ENCODE data around the gene STAB2.
"Not testable (repeated sequence)": the region's sequence is repeated elsewhere in the genome, so short reads cannot be mapped to it uniquely, and the experiment has no call there.

Gene STAB2

GRCh38 chr12:103589517-103589916, 2.4 kb downstream of the STAB2 start:
- DNase-seq: no peak

GRCh38 chr12:103590271-103590670, 3.2 kb downstream of the STAB2 start:
- DNase-seq: no peak

GRCh38 chr12:103596981-103597380, 9.9 kb downstream of the STAB2 start:
- no peak for DNase-seq

- no peak for DNase-seq
These were observed 12.2 kb downstream of the STAB2 start for GRCh38 chr12:103599274-103599673.

GRCh38 chr12:103600967-103601728, 14.1 kb downstream of the STAB2 start:
- no peak for DNase-seq

GRCh38 chr12:103620395-103620794, 33.3 kb downstream of the STAB2 start:
- no peak for DNase-seq

GRCh38 chr12:103623716-103624115, 36.6 kb downstream of the STAB2 start:
- DNase-seq: no peak

GRCh38 chr12:103626498-103626897, 39.4 kb downstream of the STAB2 start:
- DNase-seq: no peak

- DNase-seq: no peak
These were observed 40.2 kb downstream of the STAB2 start for GRCh38 chr12:103627189-103627855.

- peak; percentile 89 for DNase-seq
These were observed 45.6 kb downstream of the STAB2 start for GRCh38 chr12:103632554-103633216.

GRCh38 chr12:103634732-103635131, 47.7 kb downstream of the STAB2 start:
- no peak for DNase-seq

GRCh38 chr12:103635419-103635818, 48.3 kb downstream of the STAB2 start:
- no peak for DNase-seq

GRCh38 chr12:103637021-103637420, 49.9 kb downstream of the STAB2 start:
- no peak for DNase-seq

GRCh38 chr12:103637429-103637828, 50.4 kb downstream of the STAB2 start:
- DNase-seq: no peak

GRCh38 chr12:103639983-103640382, 52.9 kb downstream of the STAB2 start:
- no peak for DNase-seq

GRCh38 chr12:103640410-103640809, 53.3 kb downstream of the STAB2 start:
- DNase-seq: no peak

GRCh38 chr12:103640831-103641230, 53.8 kb downstream of the STAB2 start:
- DNase-seq: no peak

- no peak for DNase-seq
These were observed 55.3 kb downstream of the STAB2 start for GRCh38 chr12:103642240-103642864.

- DNase-seq: no peak
These were observed 58.1 kb downstream of the STAB2 start for GRCh38 chr12:103645202-103645601.

- DNase-seq: no peak
These were observed 60.2 kb downstream of the STAB2 start for GRCh38 chr12:103647267-103647666.

GRCh38 chr12:103652808-103653207, 65.7 kb downstream of the STAB2 start:
- no peak for DNase-seq

- not testable (repeated sequence) for DNase-seq
These were observed 66.6 kb downstream of the STAB2 start for GRCh38 chr12:103653568-103654173.

GRCh38 chr12:103654816-103655215, 67.7 kb downstream of the STAB2 start:
- DNase-seq: no peak
